Suppressor macrophage (primary cell): ENCODE data around the gene LAMA2.

Experiments used
- DNase-seq, 4 experiments: peaks; one replicate each; pipeline ENCODE4 v3.0.0-alpha.2; 2020 to 2022

The LAMA2 gene

DNA sequence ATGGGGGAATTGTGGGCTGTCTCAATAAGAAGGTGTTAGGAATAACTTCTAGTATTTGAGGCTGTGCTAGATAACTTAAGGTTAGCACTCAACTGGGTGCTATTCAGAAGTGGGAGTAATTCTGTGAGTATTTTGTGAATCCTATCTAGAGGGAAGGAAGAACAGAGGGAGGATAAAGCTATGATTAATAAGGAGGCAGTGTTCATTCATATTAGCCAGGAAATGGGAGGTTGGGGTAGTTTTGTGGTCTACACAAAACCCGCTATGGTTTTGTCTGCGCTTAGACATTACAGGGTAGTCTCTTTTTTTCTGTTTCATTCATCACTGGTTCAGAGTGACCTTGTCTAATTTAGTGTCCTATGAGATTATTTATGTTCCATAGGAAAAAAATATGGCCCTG lies 486.0 kb downstream of the LAMA2 start:
- no peak for DNase-seq

DNA sequence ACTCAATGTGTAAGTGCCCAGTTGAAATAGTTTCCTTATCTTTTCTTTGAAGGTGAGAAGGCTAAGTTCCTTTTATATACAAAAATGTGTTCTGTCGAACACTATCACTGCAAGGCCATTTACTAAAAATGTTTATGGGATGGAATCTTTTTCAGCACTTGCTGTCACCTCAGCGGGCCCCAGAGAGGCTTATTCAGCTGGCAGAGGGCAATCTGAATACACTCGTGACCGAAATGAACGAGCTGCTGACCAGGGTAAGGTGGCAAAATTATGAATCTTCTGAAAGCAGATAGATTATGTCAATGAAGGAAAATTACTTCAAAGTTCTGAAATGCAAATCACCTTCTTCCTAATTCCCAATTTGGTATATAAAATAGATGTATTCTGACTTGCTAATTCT lies 486.8 kb downstream of the LAMA2 start:
- DNase-seq, result no peak

DNA sequence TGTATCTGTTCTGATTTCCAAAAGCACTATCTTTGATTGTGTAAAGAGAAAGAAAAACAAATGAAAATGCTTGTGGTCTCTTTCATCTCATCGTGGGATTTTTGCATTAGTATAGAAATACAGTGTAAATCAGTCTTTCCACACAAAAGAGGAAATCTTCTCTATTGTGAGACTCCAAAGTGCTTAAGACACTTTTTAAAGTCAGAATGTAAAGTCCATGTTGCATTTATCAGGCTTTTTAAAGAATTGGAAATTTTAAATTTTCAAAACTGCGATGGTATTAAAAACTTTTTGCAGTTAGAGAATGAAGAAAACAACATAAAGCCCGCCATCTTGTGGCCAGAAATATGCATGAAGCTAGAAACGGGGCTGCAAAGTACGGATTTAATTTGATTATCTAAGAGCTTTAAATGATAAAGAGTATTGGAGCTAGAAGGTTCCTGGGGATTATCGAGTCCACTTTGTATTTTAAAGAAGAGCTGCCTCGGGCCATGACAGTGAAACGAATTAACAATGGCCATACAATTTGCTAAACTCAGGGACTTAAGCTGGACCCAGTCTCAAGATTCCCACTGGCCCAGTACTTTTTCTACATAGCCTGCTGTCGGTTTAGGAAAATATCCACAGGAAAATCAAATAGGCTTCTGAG lies 487.5 kb downstream of the LAMA2 start:
- peak; percentile 27 to 54 (median 35) for DNase-seq

DNA sequence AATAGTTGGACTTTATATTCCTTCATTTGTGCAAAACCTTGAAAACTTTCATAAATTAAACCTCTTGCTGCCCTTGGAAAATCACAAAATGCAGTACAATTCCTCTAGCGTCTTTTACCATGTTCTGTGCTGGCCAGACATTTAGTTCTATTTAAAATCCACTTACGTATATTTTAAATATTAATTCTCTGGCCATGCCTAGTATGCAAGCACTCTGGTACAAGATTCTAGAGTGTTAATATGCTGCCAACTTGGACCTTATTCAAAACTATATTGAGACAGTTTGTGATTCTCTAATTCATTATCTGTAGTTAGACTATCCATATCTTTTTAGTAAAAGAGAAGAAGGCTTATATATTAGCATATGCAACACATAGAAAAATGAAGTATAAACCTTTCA lies 498.9 kb downstream of the LAMA2 start:
- no peak for DNase-seq

DNA sequence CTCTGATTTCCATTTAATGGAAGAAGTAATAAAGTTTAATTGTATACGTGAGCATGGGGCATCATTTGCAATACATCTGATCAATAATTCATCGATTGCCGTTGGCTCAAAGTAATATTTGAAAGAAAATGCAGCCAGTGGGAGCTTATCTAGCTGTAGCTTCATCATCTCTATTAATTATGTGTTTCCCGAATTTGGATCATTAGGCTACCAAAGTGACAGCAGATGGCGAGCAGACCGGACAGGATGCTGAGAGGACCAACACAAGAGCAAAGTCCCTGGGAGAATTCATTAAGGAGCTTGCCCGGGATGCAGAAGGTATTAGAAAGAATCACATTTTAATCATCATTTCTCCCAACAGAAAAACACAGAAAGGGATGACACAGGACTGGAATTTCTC lies 500.0 kb downstream of the LAMA2 start:
- no peak for DNase-seq

DNA sequence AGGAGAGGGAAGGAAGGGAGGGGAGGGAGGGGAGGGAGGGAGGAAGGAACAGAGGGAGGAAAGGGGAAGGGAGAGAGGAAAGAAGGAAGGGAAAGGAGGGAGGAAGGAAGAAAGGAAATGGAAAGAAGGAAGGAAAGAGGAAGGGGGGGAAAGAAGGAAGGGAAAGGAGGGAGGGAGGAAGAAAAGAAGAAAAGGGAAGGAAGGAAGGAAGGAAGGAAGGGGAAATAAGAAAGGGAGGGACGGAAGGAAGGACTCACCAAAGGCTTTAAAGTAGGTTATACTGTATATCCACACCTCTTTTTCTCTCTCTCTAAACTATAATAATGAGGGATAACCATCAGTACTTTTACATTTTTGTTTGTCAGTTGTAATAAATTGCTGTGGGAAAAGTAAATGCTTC lies 502.2 kb downstream of the LAMA2 start:
- DNase-seq, result no peak

DNA sequence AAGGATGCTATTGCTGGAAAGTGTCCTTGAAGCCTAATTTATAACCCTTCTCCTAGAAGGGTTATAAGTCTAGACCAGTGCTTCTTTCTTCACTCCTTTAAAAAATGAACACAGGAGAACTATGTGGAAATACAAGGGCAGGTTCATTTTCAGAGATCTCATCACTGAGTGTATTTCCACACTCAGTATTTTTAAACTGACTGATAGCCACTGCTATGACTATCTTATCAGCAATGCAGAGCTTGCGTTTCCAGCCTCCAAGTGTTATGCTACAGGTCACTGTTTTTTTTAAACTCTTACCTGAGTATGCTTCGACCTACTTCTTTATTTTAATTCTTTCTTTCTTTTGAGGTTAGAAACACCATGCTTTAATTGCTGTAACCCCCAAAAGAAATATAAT lies 508.0 kb downstream of the LAMA2 start:
- DNase-seq, result no peak

DNA sequence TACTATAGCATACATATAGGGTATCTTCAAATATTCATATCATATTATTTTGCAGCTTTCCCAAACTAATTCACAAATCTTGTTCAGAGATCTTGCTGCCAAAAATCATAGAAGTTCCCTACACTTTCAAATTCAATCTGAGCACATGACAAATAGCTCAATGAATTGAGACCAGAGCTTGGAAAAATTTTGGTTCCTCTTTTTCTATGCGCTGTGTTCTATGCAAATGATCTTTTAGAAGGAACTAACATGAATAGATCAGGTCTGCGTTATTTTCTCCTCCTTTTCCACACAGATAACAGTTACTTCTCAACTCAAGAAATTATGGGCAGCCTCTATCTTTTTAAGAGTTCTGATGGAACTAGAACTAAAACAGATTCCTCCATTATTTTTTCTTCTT lies 510.7 kb downstream of the LAMA2 start:
- peak; percentile 27 to 73 (median 50) for DNase-seq

DNA sequence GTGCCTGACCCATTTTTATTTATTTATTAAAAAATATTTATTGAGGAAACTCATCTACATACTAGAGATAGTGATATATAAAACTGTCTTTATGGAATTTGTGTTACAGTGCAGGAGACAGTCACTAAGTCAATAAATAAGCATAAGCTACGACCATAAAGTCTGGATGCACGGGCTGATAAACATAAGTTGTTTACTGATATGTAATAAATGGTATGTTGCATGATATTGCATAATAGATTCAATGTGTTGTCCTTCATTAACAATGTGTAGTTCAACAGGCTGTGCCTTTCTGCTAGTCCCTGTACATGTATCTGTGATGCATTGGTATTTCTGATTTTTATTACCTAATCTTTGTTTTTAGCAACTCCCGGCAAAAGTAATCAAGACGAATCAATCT lies 515.8 kb downstream of the LAMA2 start:
- no peak for DNase-seq

DNA sequence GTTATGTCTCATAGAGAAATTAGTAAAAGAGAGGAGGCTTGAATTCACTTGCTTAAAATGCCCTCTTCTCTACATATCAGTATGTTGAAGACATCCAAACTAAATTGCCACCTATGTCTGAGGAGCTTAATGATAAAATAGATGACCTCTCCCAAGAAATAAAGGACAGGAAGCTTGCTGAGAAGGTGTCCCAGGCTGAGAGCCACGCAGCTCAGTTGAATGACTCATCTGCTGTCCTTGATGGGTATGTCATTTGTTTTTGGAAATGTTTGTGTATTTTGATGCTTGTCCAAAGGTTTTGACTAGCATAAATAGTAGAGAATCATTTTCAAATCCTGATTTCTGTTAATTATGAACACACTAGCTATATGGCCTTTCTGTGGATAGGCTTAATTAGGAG lies 519.3 kb downstream of the LAMA2 start:
- DNase-seq, result no peak

DNA sequence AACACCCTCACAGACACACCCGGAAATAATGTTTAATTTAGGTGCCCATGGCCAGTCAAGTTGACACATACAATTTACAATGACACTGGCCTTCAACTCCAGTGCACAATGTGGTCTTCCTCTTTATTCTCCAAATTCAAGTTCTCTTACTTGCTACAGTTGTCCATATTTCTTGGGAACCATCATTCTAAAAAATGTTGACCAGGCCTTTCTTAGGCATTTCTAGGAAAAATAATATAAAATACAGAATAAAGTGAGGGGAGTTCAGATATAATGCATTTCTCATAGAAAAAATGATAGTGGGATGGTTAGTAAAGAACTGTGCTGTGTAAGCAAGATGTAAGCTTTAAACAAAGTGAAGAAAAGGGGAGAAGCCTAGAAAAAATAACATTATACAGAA lies 528.2 kb downstream of the LAMA2 start:
- DNase-seq, result no peak

DNA sequence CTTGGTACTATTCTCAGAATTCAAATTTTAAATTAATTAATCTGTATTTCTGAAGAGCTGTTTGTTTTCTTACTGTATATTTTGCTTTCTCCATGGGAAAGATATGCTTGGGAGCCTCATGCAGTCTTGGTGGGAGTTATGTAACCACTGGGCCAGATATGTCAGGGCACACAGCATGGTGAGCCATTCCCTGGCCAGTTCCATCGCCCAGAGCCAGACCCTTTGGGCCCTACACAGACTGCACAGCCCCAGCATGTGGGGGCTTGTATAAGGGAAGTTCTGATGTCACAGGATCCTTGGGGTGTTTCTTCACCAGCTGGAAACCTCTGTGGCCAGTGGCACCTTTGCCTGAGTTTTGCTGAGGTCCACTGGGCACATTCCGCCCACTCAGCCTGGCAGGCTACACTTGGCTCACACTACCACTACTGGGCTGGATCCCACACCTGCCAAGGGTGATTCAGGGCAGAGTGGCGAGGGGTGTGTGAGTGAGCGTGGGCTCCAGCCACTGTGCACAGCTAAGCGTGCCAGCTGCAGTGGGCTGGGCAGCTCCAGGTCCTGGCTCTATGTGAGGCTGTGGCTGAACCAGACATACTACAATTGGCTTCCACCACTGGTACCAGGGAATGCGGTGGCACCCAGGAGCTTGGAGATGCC lies 533.5 kb downstream of the LAMA2 start:
- no peak for DNase-seq

DNA sequence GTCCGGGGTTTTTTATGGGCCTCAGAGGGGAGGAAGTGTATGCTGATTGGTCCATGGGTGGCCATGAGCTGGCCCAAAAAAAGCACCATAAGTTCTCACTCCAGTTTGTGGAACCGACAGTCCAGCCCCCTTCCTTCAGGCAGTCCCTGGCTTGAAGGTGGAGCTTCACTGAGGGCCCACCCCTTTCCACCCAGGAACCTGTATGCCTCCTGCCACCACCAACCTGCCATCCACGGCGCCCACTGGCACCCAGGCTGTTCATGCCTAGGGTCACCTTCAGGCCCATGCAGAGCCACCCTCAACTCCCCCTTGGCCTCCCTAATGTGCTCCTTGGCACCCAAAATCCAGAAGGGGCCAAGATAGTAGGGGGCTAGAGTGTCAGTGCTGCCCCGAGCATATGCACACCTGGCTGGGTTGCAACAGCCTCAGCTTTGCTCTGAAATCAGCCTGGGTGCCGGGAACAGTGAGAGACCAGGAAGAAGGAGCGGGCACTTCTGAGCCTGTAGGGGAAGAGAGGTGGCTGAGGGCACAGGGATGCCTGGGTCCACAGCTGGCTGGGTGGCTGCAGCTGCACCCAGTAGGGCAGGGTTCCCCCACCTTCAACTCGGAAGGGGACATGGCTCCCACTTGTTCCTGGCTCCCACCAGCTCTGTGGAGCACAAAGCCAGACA lies 534.6 kb downstream of the LAMA2 start:
- no peak for DNase-seq

DNA sequence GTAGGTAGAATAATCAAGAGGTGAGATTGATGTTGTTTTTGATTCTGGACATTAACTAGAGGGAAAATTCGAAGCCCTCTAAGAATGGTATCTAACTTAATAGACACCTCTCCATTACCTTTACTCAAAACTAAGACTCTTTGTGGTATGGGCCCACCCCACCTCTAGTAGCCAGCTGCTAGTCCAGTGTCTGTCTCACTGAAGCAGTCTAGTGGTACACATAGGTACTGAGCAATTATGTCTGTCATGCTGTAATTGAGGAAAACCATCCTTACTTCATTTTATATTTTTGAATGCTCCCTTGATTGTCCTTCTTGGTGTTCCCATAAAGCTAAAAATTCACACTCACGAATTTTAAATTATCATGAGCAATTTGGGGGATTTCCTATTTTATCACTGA lies 536.4 kb downstream of the LAMA2 start:
- no peak for DNase-seq

DNA sequence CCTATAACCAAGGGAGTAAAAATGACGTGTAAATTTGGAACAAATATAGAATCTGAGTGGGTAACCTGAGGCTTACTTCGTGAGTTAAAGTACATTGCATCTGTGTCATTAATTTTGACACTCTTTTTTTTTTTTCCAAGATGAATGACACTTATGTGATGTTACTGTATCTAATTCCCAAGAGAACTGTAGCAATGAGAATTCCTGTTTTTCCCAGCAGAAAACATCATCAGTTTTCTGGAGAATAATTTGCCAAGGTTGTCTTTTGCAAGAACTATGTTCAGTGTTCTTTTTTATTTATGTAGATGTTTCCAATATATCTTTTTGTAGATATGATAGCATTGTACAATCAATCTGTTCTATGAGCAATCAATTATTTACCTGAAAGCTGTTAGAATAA lies 543.4 kb downstream of the LAMA2 start:
- DNase-seq, result no peak

DNA sequence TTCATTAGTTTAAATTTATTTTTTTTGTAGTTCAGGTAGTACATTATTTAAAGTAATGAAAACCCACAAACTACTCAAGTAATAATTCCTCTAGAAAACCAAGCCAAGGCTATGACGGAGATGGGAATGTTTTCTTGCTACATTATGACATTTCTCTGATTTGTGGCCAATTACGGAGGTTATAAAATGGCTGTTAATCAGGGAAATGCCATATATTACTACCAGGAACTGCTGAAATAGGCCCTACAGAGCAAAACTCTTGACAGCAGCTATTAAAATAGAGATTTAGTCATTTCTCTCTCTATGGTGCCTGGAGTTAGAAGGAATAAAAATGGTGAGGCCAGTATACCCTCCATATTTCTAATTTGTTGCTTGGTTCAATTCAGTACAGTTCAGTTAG lies 547.0 kb downstream of the LAMA2 start:
- DNase-seq, result no peak

DNA sequence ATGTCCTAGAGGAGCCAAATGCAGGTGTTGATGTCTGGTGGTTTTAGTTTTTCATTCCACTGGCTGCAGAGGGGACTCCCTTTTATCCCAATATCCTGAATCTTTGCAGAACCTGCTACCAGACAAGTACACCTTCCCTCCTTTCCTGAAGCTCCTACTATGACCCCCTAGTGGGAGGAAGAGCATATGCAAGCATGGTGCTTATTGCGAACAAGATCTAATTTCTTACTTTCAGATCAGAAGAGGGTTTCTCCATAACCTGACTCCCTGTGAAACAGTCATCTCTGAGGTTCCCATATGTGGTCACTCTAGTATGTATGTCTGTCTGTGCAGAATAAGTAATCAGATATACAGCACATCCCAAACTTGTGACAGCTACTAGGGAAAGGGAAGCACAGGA lies 549.8 kb downstream of the LAMA2 start:
- no peak for DNase-seq

DNA sequence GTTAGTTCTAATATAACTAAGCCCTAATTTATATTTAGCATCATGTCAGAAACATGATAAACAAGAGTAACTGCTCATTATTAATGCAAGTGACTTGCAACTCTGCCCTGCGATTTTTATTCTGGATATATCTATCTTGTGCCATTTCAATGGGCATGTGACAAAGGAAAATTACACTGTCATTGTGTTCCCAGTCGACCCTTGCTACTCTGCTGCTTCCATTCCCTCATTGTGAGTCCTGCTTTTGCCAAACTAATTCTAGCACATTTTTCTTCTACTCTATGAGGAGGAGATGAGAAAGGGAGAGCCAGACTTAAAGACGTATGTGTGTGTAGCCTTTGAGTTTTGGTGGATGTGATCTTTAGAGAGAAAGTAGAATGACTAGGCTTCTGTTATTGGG lies 551.2 kb downstream of the LAMA2 start:
- no peak for DNase-seq

DNA sequence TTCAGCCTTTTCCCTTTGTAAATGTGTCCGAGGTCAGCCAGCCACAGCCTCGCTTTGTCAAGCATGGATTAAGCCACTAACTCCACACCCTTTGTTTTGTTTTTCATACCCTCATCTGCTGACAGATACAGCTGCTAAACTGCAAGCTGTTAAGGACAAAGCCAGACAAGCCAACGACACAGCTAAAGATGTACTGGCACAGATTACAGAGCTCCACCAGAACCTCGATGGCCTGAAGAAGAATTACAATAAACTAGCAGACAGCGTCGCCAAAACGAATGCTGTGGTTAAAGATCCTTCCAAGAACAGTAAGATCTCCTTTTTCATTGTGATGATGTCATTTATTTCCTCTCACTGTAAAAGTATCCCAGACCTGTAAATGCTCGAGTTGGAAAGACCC lies 557.8 kb downstream of the LAMA2 start:
- no peak for DNase-seq

DNA sequence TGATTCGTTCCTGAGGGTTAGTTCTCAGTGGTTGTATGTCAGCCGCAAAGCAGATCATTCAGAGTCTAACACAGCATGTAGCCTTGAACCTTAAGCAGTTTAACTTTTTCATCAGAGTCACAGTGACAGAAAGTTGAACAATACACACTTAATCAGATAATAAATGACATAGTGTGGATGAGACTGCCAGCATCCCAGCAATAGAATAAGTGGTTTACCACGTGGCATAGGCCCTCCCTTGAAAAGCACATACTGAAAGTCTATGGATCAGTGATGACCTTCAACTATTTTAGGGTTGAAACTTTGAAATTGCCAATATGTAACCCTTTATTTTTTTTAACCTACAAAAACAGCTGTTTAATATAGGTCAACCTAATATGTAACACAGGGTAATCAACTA lies 561.7 kb downstream of the LAMA2 start:
- DNase-seq, result no peak

DNA sequence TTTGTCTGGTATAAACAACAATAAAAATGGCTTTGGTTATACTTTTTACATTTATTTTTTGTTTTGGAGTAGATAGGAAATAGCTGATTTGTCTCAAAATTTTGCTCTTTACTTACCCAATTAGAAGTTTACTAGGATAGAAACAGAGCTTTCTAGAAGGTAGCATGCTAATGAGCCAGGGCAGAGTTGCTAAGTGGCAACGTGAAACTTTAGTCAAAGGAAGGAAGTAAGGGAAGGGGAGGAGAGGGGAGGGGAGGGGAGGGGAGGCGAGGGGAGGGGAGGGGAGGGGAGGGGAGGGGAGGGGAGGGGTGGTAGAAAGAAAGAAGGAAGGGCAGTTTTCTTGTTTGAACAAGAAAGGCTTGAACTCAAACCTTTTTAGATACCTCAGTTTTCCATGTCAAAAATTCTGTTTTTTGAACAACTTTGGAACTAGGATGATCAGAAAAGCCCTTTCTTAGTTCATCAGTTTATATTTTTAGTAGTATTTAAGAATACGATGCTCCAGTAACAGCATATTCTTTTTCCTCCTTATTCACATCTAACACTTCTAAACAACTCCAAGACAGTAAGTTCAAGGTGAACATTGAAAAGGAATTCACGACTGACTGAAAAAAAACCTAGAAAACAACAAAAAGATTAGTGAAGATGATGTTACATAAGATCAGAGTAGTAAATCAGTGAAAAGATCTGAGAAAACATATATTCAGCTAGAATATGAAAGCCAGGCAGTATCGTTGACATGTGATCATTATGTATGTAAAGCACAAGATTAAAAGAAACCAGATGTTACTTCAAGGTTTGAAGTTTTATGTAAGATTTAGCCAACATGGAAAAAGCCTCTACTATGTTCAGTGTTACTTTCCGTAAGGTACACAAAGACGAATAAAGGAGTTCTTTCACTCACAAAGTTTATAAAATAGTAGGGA lies 563.6 kb downstream of the LAMA2 start:
- DNase-seq, result peak in 1 of 4 experiments; percentile 10

DNA sequence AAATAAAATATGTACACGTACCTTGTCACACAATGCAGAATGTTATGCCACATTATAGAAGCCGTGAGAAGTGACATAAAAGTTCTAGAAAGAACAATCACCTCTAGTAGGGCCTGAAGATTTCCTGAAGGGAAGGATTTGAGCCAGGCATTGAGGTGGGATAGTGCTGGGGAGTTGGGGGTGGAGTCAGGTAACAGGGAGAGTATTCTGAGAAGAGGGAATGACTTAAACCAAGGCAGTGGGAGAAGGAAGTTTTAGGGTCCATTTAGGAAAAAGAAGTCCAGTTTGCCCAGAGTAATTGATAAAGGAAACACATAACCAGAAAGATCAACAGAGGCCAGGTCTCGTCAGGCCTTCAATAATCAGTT lies 564.2 kb downstream of the LAMA2 start:
- DNase-seq, result no peak

DNA sequence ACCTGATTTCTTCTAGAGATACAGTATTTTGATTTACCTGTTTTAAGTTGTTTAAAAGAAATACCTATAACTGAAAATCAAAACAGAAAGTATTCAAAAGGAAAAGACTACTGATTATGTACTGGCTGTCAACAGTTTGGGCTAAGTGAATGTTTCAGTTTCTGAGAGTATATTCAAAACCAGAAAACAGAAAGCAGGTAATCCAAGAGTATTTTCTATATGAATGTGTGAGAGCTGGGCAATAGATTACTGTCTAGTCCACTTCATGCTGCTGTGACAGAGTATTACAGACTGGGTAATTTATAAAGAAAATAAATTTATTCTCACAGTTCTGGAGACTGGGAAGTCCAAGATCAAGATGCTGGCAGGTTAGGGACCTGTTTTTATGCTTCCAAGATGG lies 566.0 kb downstream of the LAMA2 start:
- DNase-seq, result no peak
